Fibroblast of pulmonary artery (primary cell): ENCODE data around the gene DMWD.

Experiments used
- DNase-seq: peaks from one replicate; pipeline ENCODE4 v3.0.0-alpha.2; 2010; ENCODE audit warnings: low read depth
- H3K4me3 ChIP-seq: replicated peaks from 2 replicates; pipeline ENCODE4 v1.5.1; 2011; ENCODE audit warnings: low read depth, mild to moderate bottlenecking, control low read depth, low read length, moderate library complexity
- CTCF ChIP-seq: IDR thresholded peaks from 2 replicates; pipeline ENCODE4 v1.5.1; 2011; ENCODE audit warnings: mild to moderate bottlenecking, control low read depth, low read length, inconsistent platforms; ENCODE audit errors: missing control alignments

The DMWD gene

GRCh38 chr19:45817010-45817724 is 24.5 kb upstream of the DMWD start:
- H3K4me3 ChIP-seq = no peak overlapping the region
- DNase-seq = peak; percentile 96
- peak; percentile 94 for TF ChIP-seq CTCF

- no peak for TF ChIP-seq CTCF
- no peak overlapping the region for H3K4me3 ChIP-seq
- DNase-seq = no peak
Observed at GRCh38 chr19:45816236-45817009, 23.8 kb upstream of the DMWD start.

- no peak for TF ChIP-seq CTCF
- no peak overlapping the region for H3K4me3 ChIP-seq
- DNase-seq = no peak
Observed at GRCh38 chr19:45815481-45816216, 23.0 kb upstream of the DMWD start.

GRCh38 chr19:45814851-45815480 is 22.3 kb upstream of the DMWD start, which contains the start of gene RSPH6A:
Gene RSPH6A, minus strand, starts transcription at chr19:45815308. Its CDS starts 132 bp downstream, at chr19:45815176.
- no peak for TF ChIP-seq CTCF

GRCh38 chr19:45814166-45814780 is 21.6 kb upstream of the DMWD start:
- TF ChIP-seq CTCF = no peak
- no peak overlapping the region for H3K4me3 ChIP-seq
- DNase-seq = no peak

More at GRCh38 chr19:45814851-45815480, 22.3 kb upstream of the DMWD start, which contains the start of gene RSPH6A:
- no peak within 1 kb of the TSS for H3K4me3 ChIP-seq
- no peak for DNase-seq

- DNase-seq = no peak
- no peak overlapping the region for H3K4me3 ChIP-seq
- TF ChIP-seq CTCF = no peak
Observed at GRCh38 chr19:45812297-45812696, 19.7 kb upstream of the DMWD start.
